Panc1 (cell line): ENCODE data around the gene DYNC1LI1. TPM values are rescaled to one million over a fixed set of nuclear protein-coding genes. Genes with fewer than 3 reads are reported as not detected.

Source experiments
- ATAC-seq: fragments of 200-7000 bp; cut with Tn5 transposase; 2 replicates; pipeline ENCODE4 v1.9.1; 2020; ENCODE audit warnings: mild to moderate bottlenecking, moderate library complexity
- BruUV-seq: library from RNA; stranded (reverse); fragments of 400-500 nt; replicated peaks from 2 replicates; lab custom pipeline; 2021; lab: Mats Ljungman, UMichigan
- CTCF ChIA-PET: fragments of 300-600 bp; sonication (Branson Sonifier 250); formaldehyde crosslinking; loops from one replicate; lab custom pipeline; 2022; ENCODE audit warnings: antibody characterized with exemption; lab: Charles Lee
- POLR2A ChIA-PET: fragments of 300-600 bp; sonication (Branson Sonifier 250); formaldehyde crosslinking; loops from one replicate; lab custom pipeline; 2022; ENCODE audit warnings: antibody characterized with exemption; lab: Charles Lee
- DNase-seq: peaks from one replicate; pipeline ENCODE4 v3.0.0-alpha.2; 2010; ENCODE audit warnings: low read depth, low spot score
- H3K27ac ChIP-seq: 2 replicates; pipeline ENCODE4 v1.5.1; 2011; ENCODE audit warnings: mild to moderate bottlenecking, low read length, inconsistent platforms
- H3K27me3 ChIP-seq: fragments of 200-500 bp; sonication (Bioruptor generic); 2 replicates; pipeline ENCODE4 v1.6.0; 2014; ENCODE audit warnings: low read length, inconsistent platforms; ENCODE audit not compliant: control insufficient read depth, insufficient read depth
- H3K36me3 ChIP-seq: fragments of 200-500 bp; sonication (Bioruptor generic); 2 replicates; pipeline ENCODE4 v1.5.1; 2014; ENCODE audit warnings: inconsistent platforms, mild to moderate bottlenecking, low read length, moderate library complexity; ENCODE audit not compliant: control insufficient read depth, insufficient read depth
- H3K4me1 ChIP-seq: 2 replicates; pipeline ENCODE4 v1.5.1; 2011; ENCODE audit warnings: inconsistent platforms, mild to moderate bottlenecking, low read length, moderate library complexity; ENCODE audit not compliant: control insufficient read depth, insufficient read depth
- H3K4me3 ChIP-seq, 2 experiments: 2 replicates each; pipeline ENCODE4 v1.5.1; 2011 to 2012; ENCODE audit warnings: low read depth in 2 of 2, low read length in 2 of 2, mild to moderate bottlenecking in 2 of 2, inconsistent platforms in 1 of 2, moderate library complexity in 1 of 2
- H3K9me3 ChIP-seq: fragments of 200-500 bp; sonication (Bioruptor generic); 2 replicates; pipeline ENCODE4 v1.5.1; 2014; ENCODE audit warnings: low read depth, mild to moderate bottlenecking, inconsistent platforms, low read length, moderate library complexity; ENCODE audit not compliant: control insufficient read depth, insufficient read depth
- POLR2AphosphoS5 ChIP-seq: IDR thresholded peaks from 2 replicates; pipeline ENCODE4 v1.6.1; 2012; ENCODE audit warnings: mild to moderate bottlenecking, low read depth, low read length, moderate library complexity
- SIN3A ChIP-seq: IDR thresholded peaks from 2 replicates; pipeline ENCODE4 v1.6.1; 2012; ENCODE audit warnings: low read depth, mild to moderate bottlenecking, low read length, moderate library complexity, borderline replicate concordance; ENCODE audit not compliant: insufficient read depth
- TCF7L2 ChIP-seq: IDR thresholded peaks from 2 replicates; pipeline ENCODE4 v1.6.1; 2011; ENCODE audit warnings: mild to moderate bottlenecking, low read depth, low read length, inconsistent platforms
- in situ Hi-C: cut with HindIII; loops from 2 replicates; pipeline ENCODE4 v1.10.0; 2016; ENCODE audit warnings: low sequenced_read_pairs, low pct_unique_long_range_greater_than_20kb
- intact Hi-C: fragments of 100-400 bp; cut with micrococcal nuclease; formaldehyde crosslinking; loops from one replicate; pipeline ENCODE4 v1.10.0; 2022; ENCODE audit not compliant: unreplicated experiment
- total RNA-seq: library from RNA; stranded (reverse); gene quantifications from one replicate; pipeline ENCODE4 v1.2.1, GENCODE V29; 2021; ENCODE audit not compliant: unreplicated experiment
- TF ChIP-seq, protein P1 (sequence below), 2 experiments: IDR thresholded peaks; 2 replicates each; pipeline ENCODE4 v1.6.1; 2011 to 2012; ENCODE audit warnings: low read depth in 2 of 2, control low read depth in 1 of 2, low read length in 1 of 2, mild to moderate bottlenecking in 1 of 2, moderate library complexity in 1 of 2; ENCODE audit not compliant: insufficient read depth in 1 of 2
- TF ChIP-seq, protein P2 (sequence below): fragments of 450-650 bp; IDR thresholded peaks from 2 replicates; pipeline ENCODE4 v1.5.1; 2017; ENCODE audit warnings: mild to moderate bottlenecking

DYNC1LI1 gene
- total RNA-seq, 1 experiment from 2014 or later = 30.5 TPM

DNA sequence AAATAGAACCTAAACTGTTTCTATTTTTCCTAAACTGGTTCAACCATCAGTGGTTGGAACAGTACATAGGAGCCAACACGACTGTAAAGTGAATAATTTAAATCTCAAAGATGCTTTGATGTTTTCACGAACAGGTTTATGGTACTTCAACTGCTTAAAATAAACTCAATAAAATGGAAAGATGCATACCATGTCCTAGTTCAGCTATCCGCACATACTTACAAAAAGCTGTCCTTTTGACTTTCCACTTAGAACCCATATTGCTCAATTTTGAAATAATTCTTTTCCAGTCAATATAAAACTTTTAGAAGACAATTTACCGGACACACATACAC is 68.9 kb downstream of the DYNC1LI1 start:
- no peak for TF ChIP-seq POLR2AphosphoS5
- TF ChIP-seq, protein P1, sequence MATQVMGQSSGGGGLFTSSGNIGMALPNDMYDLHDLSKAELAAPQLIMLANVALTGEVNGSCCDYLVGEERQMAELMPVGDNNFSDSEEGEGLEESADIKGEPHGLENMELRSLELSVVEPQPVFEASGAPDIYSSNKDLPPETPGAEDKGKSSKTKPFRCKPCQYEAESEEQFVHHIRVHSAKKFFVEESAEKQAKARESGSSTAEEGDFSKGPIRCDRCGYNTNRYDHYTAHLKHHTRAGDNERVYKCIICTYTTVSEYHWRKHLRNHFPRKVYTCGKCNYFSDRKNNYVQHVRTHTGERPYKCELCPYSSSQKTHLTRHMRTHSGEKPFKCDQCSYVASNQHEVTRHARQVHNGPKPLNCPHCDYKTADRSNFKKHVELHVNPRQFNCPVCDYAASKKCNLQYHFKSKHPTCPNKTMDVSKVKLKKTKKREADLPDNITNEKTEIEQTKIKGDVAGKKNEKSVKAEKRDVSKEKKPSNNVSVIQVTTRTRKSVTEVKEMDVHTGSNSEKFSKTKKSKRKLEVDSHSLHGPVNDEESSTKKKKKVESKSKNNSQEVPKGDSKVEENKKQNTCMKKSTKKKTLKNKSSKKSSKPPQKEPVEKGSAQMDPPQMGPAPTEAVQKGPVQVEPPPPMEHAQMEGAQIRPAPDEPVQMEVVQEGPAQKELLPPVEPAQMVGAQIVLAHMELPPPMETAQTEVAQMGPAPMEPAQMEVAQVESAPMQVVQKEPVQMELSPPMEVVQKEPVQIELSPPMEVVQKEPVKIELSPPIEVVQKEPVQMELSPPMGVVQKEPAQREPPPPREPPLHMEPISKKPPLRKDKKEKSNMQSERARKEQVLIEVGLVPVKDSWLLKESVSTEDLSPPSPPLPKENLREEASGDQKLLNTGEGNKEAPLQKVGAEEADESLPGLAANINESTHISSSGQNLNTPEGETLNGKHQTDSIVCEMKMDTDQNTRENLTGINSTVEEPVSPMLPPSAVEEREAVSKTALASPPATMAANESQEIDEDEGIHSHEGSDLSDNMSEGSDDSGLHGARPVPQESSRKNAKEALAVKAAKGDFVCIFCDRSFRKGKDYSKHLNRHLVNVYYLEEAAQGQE (IDR thresholded peaks at IDR 0.05; ENCODE audit: insufficient read depth in 1 of 2, low read depth in 2 of 2, low read length in 1 of 2) = no peak
- no peaks in the 10 kb centered on the region for H3K9me3 ChIP-seq
- BruUV-seq = no TSS peak
- ChIA-PET POLR2A (no interaction called here), CTCF (interaction anchor here (0.5 kb wide), 1 partner anchor 30 kb away, joined by 3 read pairs; no protein-coding TSS in a partner anchor)
- intact Hi-C loops (no loop called here), in situ Hi-C loops (no loop called here)
- no peak; the same call in 1 of the 2 replicates for ATAC-seq
- peak overlapping the region; percentile 78 for H3K27ac ChIP-seq
- DNase-seq = no peak
- peak overlapping the region; percentile 71 to 84 for H3K4me3 ChIP-seq
- peaks cover 14% of the 10 kb centered on the region; the same call in 1 of the 2 replicates for H3K4me1 ChIP-seq
- H3K27me3 ChIP-seq = no peaks in the 10 kb centered on the region
- no peaks in the 10 kb centered on the region for H3K36me3 ChIP-seq

DNA sequence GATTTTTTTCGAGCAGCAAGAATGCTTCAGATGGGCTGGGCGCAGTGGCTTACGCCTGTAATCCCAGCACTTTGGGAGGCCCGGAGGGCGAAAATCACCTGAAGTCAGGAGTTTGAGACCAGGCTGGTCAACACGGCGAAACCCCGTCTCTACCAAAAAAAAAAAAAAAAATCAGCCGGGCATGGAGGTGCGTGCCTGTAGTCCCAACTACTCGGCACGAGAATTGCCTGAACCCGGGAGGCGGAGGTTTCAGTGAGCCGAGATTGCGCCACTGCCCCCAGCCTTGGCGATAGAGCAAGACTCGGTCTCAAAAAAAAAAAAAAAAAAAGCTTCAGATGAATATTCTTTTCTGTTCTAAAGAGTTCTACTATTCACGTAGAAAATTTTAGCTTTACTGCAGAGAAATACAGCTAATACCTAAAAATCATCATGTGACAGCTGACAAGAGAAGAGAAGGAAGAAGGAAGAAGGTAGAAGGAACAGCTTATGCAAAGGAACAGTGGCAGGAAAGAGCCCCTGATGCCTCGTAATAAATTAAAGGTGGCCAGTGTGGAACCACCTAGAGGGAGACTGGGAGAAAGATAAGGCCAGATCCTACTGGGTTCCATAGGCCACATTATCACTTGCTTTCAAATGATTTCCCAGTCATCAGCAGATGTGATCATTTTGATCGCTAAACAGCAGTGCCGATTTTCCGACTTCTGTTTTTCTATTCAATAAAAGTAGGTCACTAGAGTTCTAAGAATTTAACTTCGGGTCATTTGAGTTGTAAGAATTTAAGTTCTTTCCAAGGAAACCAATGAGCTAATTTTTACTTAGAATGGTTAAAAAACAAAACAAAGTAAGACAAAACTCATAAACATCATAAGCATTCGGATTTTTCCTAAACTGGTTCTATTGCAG is 69.5 kb downstream of the DYNC1LI1 start:
- POLR2A ChIA-PET = interaction anchor here (0.6 kb wide), 2 partner anchors 242 to 370 kb away, joined by 5 read pairs; no protein-coding TSS in a partner anchor
- DNase-seq (no peak), ATAC-seq (0 out of 2 replicates have a peak, but pooled peaks have one; percentile 35)
- in situ Hi-C loops = no loop called here
- H3K9me3 ChIP-seq = no peaks in the 10 kb centered on the region
- peaks cover 14% of the 10 kb centered on the region; the same call in 1 of the 2 replicates for H3K4me1 ChIP-seq
- no peaks in the 10 kb centered on the region for H3K27me3 ChIP-seq
- CTCF ChIA-PET = no interaction called here
- TF ChIP-seq POLR2AphosphoS5 = no peak
- TF ChIP-seq SIN3A = no peak
- TF ChIP-seq TCF7L2 = no peak
- TF ChIP-seq, protein P2, sequence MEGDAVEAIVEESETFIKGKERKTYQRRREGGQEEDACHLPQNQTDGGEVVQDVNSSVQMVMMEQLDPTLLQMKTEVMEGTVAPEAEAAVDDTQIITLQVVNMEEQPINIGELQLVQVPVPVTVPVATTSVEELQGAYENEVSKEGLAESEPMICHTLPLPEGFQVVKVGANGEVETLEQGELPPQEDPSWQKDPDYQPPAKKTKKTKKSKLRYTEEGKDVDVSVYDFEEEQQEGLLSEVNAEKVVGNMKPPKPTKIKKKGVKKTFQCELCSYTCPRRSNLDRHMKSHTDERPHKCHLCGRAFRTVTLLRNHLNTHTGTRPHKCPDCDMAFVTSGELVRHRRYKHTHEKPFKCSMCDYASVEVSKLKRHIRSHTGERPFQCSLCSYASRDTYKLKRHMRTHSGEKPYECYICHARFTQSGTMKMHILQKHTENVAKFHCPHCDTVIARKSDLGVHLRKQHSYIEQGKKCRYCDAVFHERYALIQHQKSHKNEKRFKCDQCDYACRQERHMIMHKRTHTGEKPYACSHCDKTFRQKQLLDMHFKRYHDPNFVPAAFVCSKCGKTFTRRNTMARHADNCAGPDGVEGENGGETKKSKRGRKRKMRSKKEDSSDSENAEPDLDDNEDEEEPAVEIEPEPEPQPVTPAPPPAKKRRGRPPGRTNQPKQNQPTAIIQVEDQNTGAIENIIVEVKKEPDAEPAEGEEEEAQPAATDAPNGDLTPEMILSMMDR = no peak
- TF ChIP-seq, protein P1 (IDR thresholded peaks at IDR 0.05; ENCODE audit: insufficient read depth in 1 of 2, low read depth in 2 of 2, low read length in 1 of 2) = no peak
- peak overlapping the region; percentile 78 for H3K27ac ChIP-seq
- H3K36me3 ChIP-seq = no peaks in the 10 kb centered on the region
- TSS peak; percentile 79 for BruUV-seq
- intact Hi-C loops = no loop called here
- H3K4me3 ChIP-seq = peak overlapping the region; percentile 71 to 84
